Embryonic facial prominence (tissue), 1 donor: ENCODE data around the gene TNS1.
"Not testable (repeated sequence)": the region's sequence is repeated elsewhere in the genome, so short reads cannot be mapped to it uniquely, and the experiment has no call there.

Source experiments
- DNase-seq: peaks from one replicate; pipeline ENCODE4 v3.0.0-alpha.2; 2016; ENCODE audit errors: extremely low spot score

The TNS1 gene

GRCh38 chr2:218029366-218030360 lies 26.9 kb upstream of the TNS1 start:
- no peak for DNase-seq

GRCh38 chr2:218028562-218029348 lies 26.0 kb upstream of the TNS1 start:
- DNase-seq: no peak

- no peak for DNase-seq
Observed at GRCh38 chr2:218028189-218028495, 25.3 kb upstream of the TNS1 start.

- DNase-seq: no peak
Observed at GRCh38 chr2:218027426-218028188, 24.8 kb upstream of the TNS1 start.

- no peak for DNase-seq
Observed at GRCh38 chr2:218026676-218027425, 24.1 kb upstream of the TNS1 start.

GRCh38 chr2:218026244-218026643 lies 23.4 kb upstream of the TNS1 start:
- DNase-seq: no peak

- DNase-seq: no peak
Observed at GRCh38 chr2:218024871-218025270, 22.1 kb upstream of the TNS1 start.

GRCh38 chr2:218024336-218024735 lies 21.5 kb upstream of the TNS1 start:
- no peak for DNase-seq

GRCh38 chr2:218023636-218024035 lies 20.8 kb upstream of the TNS1 start:
- no peak for DNase-seq

- no peak for DNase-seq
Observed at GRCh38 chr2:218022851-218023530, 20.2 kb upstream of the TNS1 start.

GRCh38 chr2:218022131-218022850 lies 19.5 kb upstream of the TNS1 start:
- DNase-seq: no peak

GRCh38 chr2:218021536-218022071 lies 18.8 kb upstream of the TNS1 start:
- no peak for DNase-seq

GRCh38 chr2:218020966-218021535 lies 18.3 kb upstream of the TNS1 start:
- DNase-seq: no peak

- no peak for DNase-seq
Observed at GRCh38 chr2:218020281-218020680, 17.5 kb upstream of the TNS1 start.

- no peak for DNase-seq
Observed at GRCh38 chr2:218019411-218020060, 16.7 kb upstream of the TNS1 start.

- DNase-seq: not testable (repeated sequence)
Observed at GRCh38 chr2:218018842-218019125, 16.0 kb upstream of the TNS1 start.

- no peak for DNase-seq
Observed at GRCh38 chr2:218017211-218018053, 14.6 kb upstream of the TNS1 start.

- DNase-seq: no peak
Observed at GRCh38 chr2:218016810-218017209, 14.0 kb upstream of the TNS1 start.
